NCI-H460 (cell line): ENCODE results near the gene PROK1. TPM values are rescaled to one million over a fixed set of nuclear protein-coding genes. Genes with fewer than 3 reads are reported as not detected.

Experiments
- total RNA-seq: library from RNA; depleted of rRNA; stranded (reverse); fragments of >200 nt; shearing (Covaris generic); gene quantifications from 2 replicates; pipeline ENCODE4 v1.2.3, GENCODE V29; 2014; rRNA removed

Gene PROK1
- total RNA-seq, 1 experiment from 2014 or later = not detected

Other genes starting within 250 kb of the PROK1 start
- gene KCNC4, start 240.8 kb upstream of the PROK1 start, total RNA-seq = 1.3 and 1.8 TPM in 2 replicates
- gene RBM15, start 111.8 kb upstream of the PROK1 start, total RNA-seq = 32.3 and 37.1 TPM in 2 replicates
- gene SLC16A4, start 60.1 kb upstream of the PROK1 start, total RNA-seq = 412 and 417 TPM in 2 replicates
- 188 and 200 TPM in 2 replicates for gene LAMTOR5, start 43.5 kb upstream of the PROK1 start, total RNA-seq
- gene KCNA10, start 68.0 kb downstream of the PROK1 start, total RNA-seq = not detected in 2 replicates
- gene KCNA2, start 155.2 kb downstream of the PROK1 start, total RNA-seq = not detected in 2 replicates
- gene KCNA3, start 223.8 kb downstream of the PROK1 start, total RNA-seq = not detected in 2 replicates